ENCODE measurements around the gene DNAH14. TPM values are rescaled to one million over a fixed set of nuclear protein-coding genes. Genes with fewer than 3 reads are reported as not detected.
"Not testable (repeated sequence)": the region's sequence is repeated elsewhere in the genome, so short reads cannot be mapped to it uniquely, and the experiment has no call there.

DNAH14 gene
- total RNA-seq, 3 donors from 2014 or later: 6.1 to 38.6 (median 23.9) TPM

DNA sequence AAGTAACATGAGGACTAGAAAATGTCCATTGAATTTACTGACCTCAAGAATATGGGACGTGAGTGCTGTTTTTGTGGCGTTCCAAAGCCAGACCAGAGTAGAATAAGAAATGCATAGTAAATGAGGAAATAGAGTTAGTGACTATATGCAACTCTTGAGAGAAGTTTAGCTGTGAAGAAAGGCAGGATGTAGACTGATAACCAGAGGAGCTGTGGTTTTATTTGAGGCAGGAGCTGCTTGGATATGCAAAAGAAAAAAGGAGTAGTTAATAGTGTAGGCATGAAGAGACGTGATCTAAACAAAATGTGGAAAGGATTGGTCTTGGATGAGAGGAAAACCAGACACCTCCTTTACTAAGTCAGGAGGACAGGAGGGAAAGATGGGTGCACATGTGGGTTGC is 28.2 kb downstream of the DNAH14 start:
- Histone ChIP-seq H3K9me3 (no peaks in the 10 kb centered on the region), H3K4me3 (no peak overlapping the region), H3K4me1 (no peaks in the 10 kb centered on the region), H3K36me3 (no peaks in the 10 kb centered on the region), H3K27ac (no peak overlapping the region), H3K27me3 (no peaks in the 10 kb centered on the region)
- TF ChIP-seq POLR2A (IDR thresholded peaks at IDR 0.05): no peak
- no peak for TF ChIP-seq POLR2AphosphoS5 (IDR thresholded peaks at IDR 0.05)
- TF ChIP-seq, protein P1, sequence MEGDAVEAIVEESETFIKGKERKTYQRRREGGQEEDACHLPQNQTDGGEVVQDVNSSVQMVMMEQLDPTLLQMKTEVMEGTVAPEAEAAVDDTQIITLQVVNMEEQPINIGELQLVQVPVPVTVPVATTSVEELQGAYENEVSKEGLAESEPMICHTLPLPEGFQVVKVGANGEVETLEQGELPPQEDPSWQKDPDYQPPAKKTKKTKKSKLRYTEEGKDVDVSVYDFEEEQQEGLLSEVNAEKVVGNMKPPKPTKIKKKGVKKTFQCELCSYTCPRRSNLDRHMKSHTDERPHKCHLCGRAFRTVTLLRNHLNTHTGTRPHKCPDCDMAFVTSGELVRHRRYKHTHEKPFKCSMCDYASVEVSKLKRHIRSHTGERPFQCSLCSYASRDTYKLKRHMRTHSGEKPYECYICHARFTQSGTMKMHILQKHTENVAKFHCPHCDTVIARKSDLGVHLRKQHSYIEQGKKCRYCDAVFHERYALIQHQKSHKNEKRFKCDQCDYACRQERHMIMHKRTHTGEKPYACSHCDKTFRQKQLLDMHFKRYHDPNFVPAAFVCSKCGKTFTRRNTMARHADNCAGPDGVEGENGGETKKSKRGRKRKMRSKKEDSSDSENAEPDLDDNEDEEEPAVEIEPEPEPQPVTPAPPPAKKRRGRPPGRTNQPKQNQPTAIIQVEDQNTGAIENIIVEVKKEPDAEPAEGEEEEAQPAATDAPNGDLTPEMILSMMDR (IDR thresholded peaks at IDR 0.05): no peak
- DNase-seq (ENCODE audit: low spot score in 2 of 2): no peak
- intact Hi-C loops (cut with DNase I; ENCODE audit: low total_unique reads): no loop called here

DNA sequence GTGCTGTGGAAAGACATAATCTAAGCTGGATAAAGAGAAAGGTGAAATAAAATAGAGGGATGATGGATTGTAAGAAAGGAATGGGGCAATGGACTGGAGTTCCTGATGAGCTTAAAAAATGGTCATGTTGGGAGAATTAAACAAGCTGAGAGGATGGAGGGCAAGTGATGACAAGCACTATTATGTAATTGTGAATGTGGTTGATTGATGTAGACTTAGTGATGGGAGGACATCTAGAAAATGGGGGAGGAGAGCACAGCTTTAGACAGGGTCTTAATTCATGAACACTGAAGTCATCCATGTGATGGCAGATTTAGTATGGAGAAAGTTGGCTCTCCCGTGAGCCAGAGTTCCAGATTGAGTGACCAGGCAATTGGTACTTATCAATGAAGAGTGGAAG is 29.0 kb downstream of the DNAH14 start:
- TF ChIP-seq, protein P1 (IDR thresholded peaks at IDR 0.05): no peak
- TF ChIP-seq POLR2A (IDR thresholded peaks at IDR 0.05) (no peak), POLR2AphosphoS5 (IDR thresholded peaks at IDR 0.05) (no peak)
- DNase-seq (ENCODE audit: low spot score in 2 of 2): no peak
- Histone ChIP-seq H3K27ac (no peak overlapping the region), H3K4me3 (no peak overlapping the region), H3K9me3 (no peaks in the 10 kb centered on the region), H3K36me3 (no peaks in the 10 kb centered on the region), H3K4me1 (no peaks in the 10 kb centered on the region), H3K27me3 (no peaks in the 10 kb centered on the region)
- intact Hi-C loops (cut with DNase I; ENCODE audit: low total_unique reads): no loop called here

DNA sequence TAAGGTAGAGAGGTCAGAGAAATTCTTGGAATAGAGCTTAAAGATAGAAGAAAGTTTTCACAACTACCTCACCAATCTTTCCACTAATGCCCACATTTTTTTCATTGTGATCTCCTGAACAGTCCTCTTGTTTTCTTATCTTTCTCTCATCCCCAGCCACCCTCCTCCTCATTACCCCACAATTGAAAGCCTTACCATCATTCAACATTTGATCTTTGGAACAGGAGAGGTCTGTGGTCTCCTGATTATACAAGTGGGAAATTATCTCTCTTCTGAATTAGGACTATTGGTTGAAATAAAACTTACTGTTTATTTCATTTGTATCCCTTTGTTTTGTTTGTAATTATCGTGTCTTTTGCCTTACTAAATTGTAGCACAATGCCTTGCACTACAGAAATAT is 29.6 kb downstream of the DNAH14 start:
- Histone ChIP-seq H3K36me3 (no peaks in the 10 kb centered on the region), H3K27ac (no peak overlapping the region), H3K27me3 (no peaks in the 10 kb centered on the region), H3K4me3 (no peak overlapping the region), H3K9me3 (no peaks in the 10 kb centered on the region), H3K4me1 (no peaks in the 10 kb centered on the region)
- DNase-seq (ENCODE audit: low spot score in 2 of 2): no peak
- no peak for TF ChIP-seq POLR2AphosphoS5 (IDR thresholded peaks at IDR 0.05)
- TF ChIP-seq POLR2A (IDR thresholded peaks at IDR 0.05): no peak
- intact Hi-C loops (cut with DNase I; ENCODE audit: low total_unique reads): no loop called here

DNA sequence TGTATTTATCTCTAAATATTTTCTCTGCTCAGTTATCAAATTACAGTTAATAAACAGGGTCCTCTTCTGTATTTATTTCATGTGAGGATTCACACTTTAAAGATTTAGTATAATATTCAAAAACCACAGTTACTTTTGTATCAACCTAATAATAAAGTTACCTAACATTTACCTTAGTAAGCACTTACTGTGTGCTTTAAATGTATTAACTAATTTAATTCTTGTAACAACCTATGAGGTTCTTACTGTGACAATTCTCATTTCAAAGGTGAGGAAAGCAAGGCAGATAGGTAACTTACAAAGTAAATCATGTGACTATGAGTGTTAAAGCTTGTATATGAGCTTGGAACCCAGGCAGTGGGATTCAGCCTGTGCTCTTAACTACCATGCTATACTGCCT is 30.2 kb downstream of the DNAH14 start:
- TF ChIP-seq, protein P1 (IDR thresholded peaks at IDR 0.05): no peak
- TF ChIP-seq POLR2A (IDR thresholded peaks at IDR 0.05) (no peak), POLR2AphosphoS5 (IDR thresholded peaks at IDR 0.05) (no peak)
- Histone ChIP-seq H3K27ac (no peak overlapping the region), H3K4me3 (no peak overlapping the region), H3K9me3 (no peaks in the 10 kb centered on the region), H3K4me1 (no peaks in the 10 kb centered on the region), H3K36me3 (no peaks in the 10 kb centered on the region), H3K27me3 (no peaks in the 10 kb centered on the region)
- intact Hi-C loops (cut with DNase I; ENCODE audit: low total_unique reads): no loop called here
- DNase-seq (ENCODE audit: low spot score in 2 of 2): no peak

DNA sequence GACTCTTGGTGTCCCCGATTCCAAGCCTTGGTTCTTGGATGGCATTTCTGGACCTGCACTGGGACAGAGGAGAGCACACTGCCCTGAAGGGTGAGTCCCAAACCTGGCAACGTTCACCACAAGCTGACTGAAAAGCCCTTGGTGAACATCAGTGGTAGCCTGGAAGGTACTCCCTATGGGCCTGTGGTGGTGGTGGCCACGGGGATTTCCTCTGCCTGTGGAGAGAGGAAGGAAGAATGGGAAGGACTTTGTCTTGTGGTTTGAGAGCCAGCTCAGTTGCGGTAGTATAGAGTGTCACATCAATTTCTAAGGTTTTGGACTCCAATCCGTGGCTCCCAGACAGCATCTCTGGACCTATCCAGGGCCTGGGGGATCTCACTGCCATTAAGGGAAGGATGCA is 50.7 kb downstream of the DNAH14 start:
- no peak overlapping the region for H3K4me3 ChIP-seq
- no peak for DNase-seq (ENCODE audit: low spot score in 2 of 2)
- intact Hi-C loops (cut with DNase I; ENCODE audit: low total_unique reads): no loop called here
- H3K27me3 ChIP-seq: no peaks in the 10 kb centered on the region
- peaks cover 0 to 6% of the 10 kb centered on the region in 2 donors for H3K9me3 ChIP-seq
- H3K4me1 ChIP-seq: no peaks in the 10 kb centered on the region
- H3K36me3 ChIP-seq: no peaks in the 10 kb centered on the region
- TF ChIP-seq POLR2A (IDR thresholded peaks at IDR 0.05) (no peak), POLR2AphosphoS5 (IDR thresholded peaks at IDR 0.05) (no peak)
- TF ChIP-seq, protein P1 (IDR thresholded peaks at IDR 0.05): no peak
- H3K27ac ChIP-seq: no peak overlapping the region

DNA sequence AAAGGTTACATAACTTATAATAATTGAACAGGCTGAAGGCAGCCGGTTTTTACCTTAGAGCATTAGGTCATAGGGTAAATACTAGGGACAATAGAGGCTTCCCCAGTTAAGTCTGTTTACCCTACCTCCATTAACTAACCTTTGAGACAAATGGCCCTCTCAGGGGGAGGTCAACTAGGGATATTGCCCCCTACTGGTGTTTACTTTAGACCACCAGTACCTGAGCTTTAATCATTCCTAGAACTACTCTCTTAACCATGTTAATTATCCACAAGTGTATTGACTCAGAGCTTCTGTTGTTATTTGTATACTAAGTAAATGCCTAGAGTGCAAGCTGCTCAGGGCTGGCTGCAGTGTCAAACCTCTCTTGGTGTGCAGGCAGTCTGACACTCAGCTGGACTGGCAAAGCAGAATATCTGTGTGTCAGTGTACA is 52.5 kb downstream of the DNAH14 start:
- H3K4me3 ChIP-seq; H3K27me3 ChIP-seq; intact Hi-C loops (cut with DNase I; ENCODE audit: low total_unique reads); DNase-seq (ENCODE audit: low spot score in 2 of 2); H3K4me1 ChIP-seq; H3K27ac ChIP-seq; H3K36me3 ChIP-seq: not testable (repeated sequence)
- peaks cover 0 to 12% of the 10 kb centered on the region in 2 donors for H3K9me3 ChIP-seq

Data from breast epithelium (tissue), 4 donors.